GM12873 (cell line): Measurements from ENCODE around the gene FBLN1.

ENCODE experiments used
- TF ChIP-seq, protein P1 (sequence below): IDR thresholded peaks from 2 replicates; pipeline ENCODE4 v1.5.1; 2012; ENCODE audit warnings: low read depth, mild to moderate bottlenecking, moderate library complexity, low read length, control low read depth; ENCODE audit not compliant: insufficient read depth; ENCODE audit errors: missing control alignments

Gene FBLN1

DNA sequence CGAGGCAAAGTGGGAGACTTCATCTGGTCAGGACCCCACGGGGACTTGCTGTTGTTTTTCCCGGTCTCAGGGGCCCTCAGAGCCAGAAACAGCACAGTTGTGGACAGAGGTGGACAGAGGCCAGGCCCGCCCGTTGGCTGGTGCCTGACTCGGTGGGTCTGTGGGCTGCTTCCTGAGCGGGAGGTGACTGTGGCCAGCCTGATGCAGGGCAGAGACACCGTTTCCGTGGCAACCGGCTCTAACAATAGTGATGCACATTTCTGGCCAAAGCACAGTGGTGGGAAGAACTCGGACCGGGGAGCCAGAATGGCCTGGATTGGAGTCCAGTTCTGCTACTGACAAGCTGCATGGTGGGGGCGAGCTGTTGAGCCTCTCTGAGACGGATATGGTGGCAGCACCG lies 110.3 kb downstream of the FBLN1 start:
- TF ChIP-seq, protein P1, sequence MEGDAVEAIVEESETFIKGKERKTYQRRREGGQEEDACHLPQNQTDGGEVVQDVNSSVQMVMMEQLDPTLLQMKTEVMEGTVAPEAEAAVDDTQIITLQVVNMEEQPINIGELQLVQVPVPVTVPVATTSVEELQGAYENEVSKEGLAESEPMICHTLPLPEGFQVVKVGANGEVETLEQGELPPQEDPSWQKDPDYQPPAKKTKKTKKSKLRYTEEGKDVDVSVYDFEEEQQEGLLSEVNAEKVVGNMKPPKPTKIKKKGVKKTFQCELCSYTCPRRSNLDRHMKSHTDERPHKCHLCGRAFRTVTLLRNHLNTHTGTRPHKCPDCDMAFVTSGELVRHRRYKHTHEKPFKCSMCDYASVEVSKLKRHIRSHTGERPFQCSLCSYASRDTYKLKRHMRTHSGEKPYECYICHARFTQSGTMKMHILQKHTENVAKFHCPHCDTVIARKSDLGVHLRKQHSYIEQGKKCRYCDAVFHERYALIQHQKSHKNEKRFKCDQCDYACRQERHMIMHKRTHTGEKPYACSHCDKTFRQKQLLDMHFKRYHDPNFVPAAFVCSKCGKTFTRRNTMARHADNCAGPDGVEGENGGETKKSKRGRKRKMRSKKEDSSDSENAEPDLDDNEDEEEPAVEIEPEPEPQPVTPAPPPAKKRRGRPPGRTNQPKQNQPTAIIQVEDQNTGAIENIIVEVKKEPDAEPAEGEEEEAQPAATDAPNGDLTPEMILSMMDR, result no peak

- TF ChIP-seq, protein P1, result no peak
Observed at GRCh38 chr22:45615364-45615763, 112.7 kb downstream of the FBLN1 start.

- TF ChIP-seq, protein P1, result no peak
Observed at GRCh38 chr22:45616432-45616831, 113.7 kb downstream of the FBLN1 start.

- TF ChIP-seq, protein P1, result no peak
Observed at GRCh38 chr22:45617948-45618347, 115.3 kb downstream of the FBLN1 start.

- TF ChIP-seq, protein P1, result no peak
Observed at GRCh38 chr22:45620706-45621105, 118.0 kb downstream of the FBLN1 start.

GRCh38 chr22:45621836-45622600 lies 119.3 kb downstream of the FBLN1 start:
- TF ChIP-seq, protein P1, result no peak

GRCh38 chr22:45626198-45626651 lies 123.5 kb downstream of the FBLN1 start:
- TF ChIP-seq, protein P1, result no peak
